Measurements from ENCODE around the gene CKM. TPM values are rescaled to one million over a fixed set of nuclear protein-coding genes. Genes with fewer than 3 reads are reported as not detected.

CKM gene
- total RNA-seq, 2 experiments from 2014 or later = not detected

DNA sequence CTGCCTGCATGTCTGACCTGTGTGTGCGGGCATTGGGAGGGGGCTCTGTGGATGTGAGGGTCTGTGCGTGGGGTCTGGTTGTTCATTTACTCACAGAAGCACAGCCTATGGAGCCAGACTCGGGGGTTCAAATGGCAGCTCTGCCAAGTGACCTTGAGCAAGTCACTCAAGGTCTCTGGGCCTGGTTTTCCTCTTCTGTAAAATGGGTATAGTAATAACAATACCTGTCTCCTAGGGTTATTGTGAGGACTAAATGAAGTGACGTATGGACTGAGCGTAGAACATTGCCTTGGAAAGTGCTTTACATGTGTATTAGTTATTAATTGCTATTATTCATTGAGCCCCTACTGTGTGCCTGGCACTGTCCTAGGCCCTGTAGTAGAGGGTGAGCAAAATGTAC lies 24.4 kb downstream of the CKM start:
- H3K36me3 Mint-ChIP-seq (ENCODE audit: low read depth) = peaks cover 63% of the 10 kb centered on the region
- H3K36me3 ChIP-seq (ENCODE audit: insufficient read depth, low read length) = peaks cover 24% of the 10 kb centered on the region
- POLR2A ChIA-PET = no interaction called here

DNA sequence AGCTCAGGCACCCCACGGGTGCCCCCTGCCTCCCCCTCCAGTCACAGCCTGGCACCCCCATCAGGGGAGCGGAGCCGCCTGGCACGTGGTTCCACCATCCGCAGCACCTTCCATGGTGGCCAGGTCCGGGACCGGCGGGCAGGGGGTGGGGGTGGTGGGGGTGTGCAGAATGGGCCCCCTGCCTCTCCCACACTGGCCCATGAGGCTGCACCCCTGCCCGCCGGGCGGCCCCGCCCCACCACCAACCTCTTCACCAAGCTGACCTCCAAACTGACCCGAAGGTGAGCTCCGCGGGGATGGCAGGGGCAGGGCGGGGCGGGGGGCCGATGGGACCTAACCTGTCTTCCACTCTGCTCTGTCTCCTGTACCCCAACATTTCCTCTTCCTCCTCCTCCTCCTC lies 25.0 kb downstream of the CKM start:
- intact Hi-C loops (cut with DNase I, micrococcal nuclease) = no loop called here
- no peaks in the 10 kb centered on the region for H3K9me3 Mint-ChIP-seq
- peaks cover 0 to 3% of the 10 kb centered on the region in 2 experiments for H3K9me3 ChIP-seq (ENCODE audit: control insufficient read depth in 1 of 2, insufficient read depth in 1 of 2, low read length in 2 of 2)
- no peak overlapping the region for H3K4me3 Mint-ChIP-seq
- H3K27ac ChIP-seq (ENCODE audit: low read depth in 1 of 2, low read length in 2 of 2) = no peak overlapping the region
- TF ChIP-seq, protein P1, sequence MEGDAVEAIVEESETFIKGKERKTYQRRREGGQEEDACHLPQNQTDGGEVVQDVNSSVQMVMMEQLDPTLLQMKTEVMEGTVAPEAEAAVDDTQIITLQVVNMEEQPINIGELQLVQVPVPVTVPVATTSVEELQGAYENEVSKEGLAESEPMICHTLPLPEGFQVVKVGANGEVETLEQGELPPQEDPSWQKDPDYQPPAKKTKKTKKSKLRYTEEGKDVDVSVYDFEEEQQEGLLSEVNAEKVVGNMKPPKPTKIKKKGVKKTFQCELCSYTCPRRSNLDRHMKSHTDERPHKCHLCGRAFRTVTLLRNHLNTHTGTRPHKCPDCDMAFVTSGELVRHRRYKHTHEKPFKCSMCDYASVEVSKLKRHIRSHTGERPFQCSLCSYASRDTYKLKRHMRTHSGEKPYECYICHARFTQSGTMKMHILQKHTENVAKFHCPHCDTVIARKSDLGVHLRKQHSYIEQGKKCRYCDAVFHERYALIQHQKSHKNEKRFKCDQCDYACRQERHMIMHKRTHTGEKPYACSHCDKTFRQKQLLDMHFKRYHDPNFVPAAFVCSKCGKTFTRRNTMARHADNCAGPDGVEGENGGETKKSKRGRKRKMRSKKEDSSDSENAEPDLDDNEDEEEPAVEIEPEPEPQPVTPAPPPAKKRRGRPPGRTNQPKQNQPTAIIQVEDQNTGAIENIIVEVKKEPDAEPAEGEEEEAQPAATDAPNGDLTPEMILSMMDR (IDR thresholded peaks at IDR 0.05) = no peak
- POLR2A ChIA-PET = no interaction called here
- H3K27me3 ChIP-seq (ENCODE audit: control insufficient read depth in 1 of 2, insufficient read depth in 2 of 2, low read length in 2 of 2) = no peaks in the 10 kb centered on the region
- no peaks in the 10 kb centered on the region for H3K27me3 Mint-ChIP-seq
- H3K4me3 ChIP-seq (ENCODE audit: low read length) = no peak overlapping the region
- DNase-seq = no peak
- ATAC-seq (ENCODE audit: poor library complexity) = no peak
- H3K36me3 ChIP-seq (ENCODE audit: insufficient read depth, low read length) = peaks cover 24% of the 10 kb centered on the region
- no peaks in the 10 kb centered on the region for H3K4me1 Mint-ChIP-seq (ENCODE audit: low read depth)
- no peak overlapping the region for H3K27ac Mint-ChIP-seq
- CTCF ChIA-PET = no interaction called here
- H3K36me3 Mint-ChIP-seq (ENCODE audit: low read depth) = peaks cover 68% of the 10 kb centered on the region
- no peaks in the 10 kb centered on the region for H3K4me1 ChIP-seq (ENCODE audit: insufficient read depth, low read length)

More for the DNA sequence above, 24.4 kb downstream of the CKM start:
- H3K27ac Mint-ChIP-seq = no peak overlapping the region
- no peak overlapping the region for H3K4me3 ChIP-seq (ENCODE audit: low read length)
- no peaks in the 10 kb centered on the region for H3K9me3 ChIP-seq (ENCODE audit: control insufficient read depth in 1 of 2, insufficient read depth in 1 of 2, low read length in 2 of 2)
- H3K4me1 ChIP-seq (ENCODE audit: insufficient read depth, low read length) = no peaks in the 10 kb centered on the region
- no peaks in the 10 kb centered on the region for H3K27me3 Mint-ChIP-seq
- no peaks in the 10 kb centered on the region for H3K27me3 ChIP-seq (ENCODE audit: control insufficient read depth in 1 of 2, insufficient read depth in 2 of 2, low read length in 2 of 2)
- TF ChIP-seq, protein P1 (IDR thresholded peaks at IDR 0.05) = no peak
- H3K27ac ChIP-seq (ENCODE audit: low read depth in 1 of 2, low read length in 2 of 2) = no peak overlapping the region
- CTCF ChIA-PET = no interaction called here
- H3K9me3 Mint-ChIP-seq = no peaks in the 10 kb centered on the region
- ATAC-seq (ENCODE audit: poor library complexity) (no peak), DNase-seq (no peak)
- intact Hi-C loops (cut with DNase I, micrococcal nuclease) = no loop called here
- H3K4me3 Mint-ChIP-seq = no peak overlapping the region
- no peaks in the 10 kb centered on the region for H3K4me1 Mint-ChIP-seq (ENCODE audit: low read depth)

GRCh38 chr19:45296355-45296754 lies 26.3 kb downstream of the CKM start:
- Histone ChIP-seq H3K36me3 (ENCODE audit: insufficient read depth, low read length) (peaks cover 27% of the 10 kb centered on the region), H3K4me1 (ENCODE audit: insufficient read depth, low read length) (no peaks in the 10 kb centered on the region), H3K4me3 (ENCODE audit: low read length) (no peak overlapping the region), H3K9me3 (ENCODE audit: control insufficient read depth in 1 of 2, insufficient read depth in 1 of 2, low read length in 2 of 2) (peaks cover 0 to 6% of the 10 kb centered on the region in 2 experiments), H3K27ac (ENCODE audit: low read depth in 1 of 2, low read length in 2 of 2) (no peak overlapping the region), H3K27me3 (ENCODE audit: control insufficient read depth in 1 of 2, insufficient read depth in 2 of 2, low read length in 2 of 2) (no peaks in the 10 kb centered on the region)
- no peaks in the 10 kb centered on the region for H3K4me1 Mint-ChIP-seq (ENCODE audit: low read depth)
- H3K27me3 Mint-ChIP-seq = no peaks in the 10 kb centered on the region
- H3K4me3 Mint-ChIP-seq = no peak overlapping the region
- H3K9me3 Mint-ChIP-seq = no peaks in the 10 kb centered on the region
- POLR2A ChIA-PET = no interaction called here
- intact Hi-C loops (cut with DNase I, micrococcal nuclease) = no loop called here
- no peak overlapping the region for H3K27ac Mint-ChIP-seq
- CTCF ChIA-PET = no interaction called here
- peaks cover 79% of the 10 kb centered on the region for H3K36me3 Mint-ChIP-seq (ENCODE audit: low read depth)
- ATAC-seq (ENCODE audit: poor library complexity) (no peak), DNase-seq (peak in 3 of 14 experiments; percentile 7 to 36 (median 15))
- TF ChIP-seq, protein P1 (IDR thresholded peaks at IDR 0.05) = no peak

Measured in CD4-positive, alpha-beta T cell (primary cell).